BJ (cell line): Measurements from ENCODE around the gene TEX10. TPM values are rescaled to one million over a fixed set of nuclear protein-coding genes. Genes with fewer than 3 reads are reported as not detected.

Source experiments
- CTCF ChIA-PET: fragments of 350-600 bp; formaldehyde crosslinking; extraction: SDS; loops from one replicate; lab custom pipeline; 2021; ENCODE audit warnings: antibody characterized with exemption, inconsistent platforms; lab: Yijun Ruan, JAX
- POLR2A ChIA-PET: fragments of 300-600 bp; sonication (Branson Sonifier 250); formaldehyde crosslinking; extraction: SDS; loops from one replicate; lab custom pipeline; 2021; ENCODE audit warnings: antibody characterized with exemption; lab: Charles Lee
- DNase-seq: peaks from one replicate; pipeline ENCODE4 v3.0.0-alpha.2; 2011; ENCODE audit warnings: low read depth
- H3K27me3 ChIP-seq: 2 replicates; pipeline ENCODE4 v1.6.0; 2011; ENCODE audit warnings: low read length; ENCODE audit not compliant: control insufficient read depth, insufficient read depth
- H3K36me3 ChIP-seq: 2 replicates; pipeline ENCODE4 v1.5.1; 2011; ENCODE audit warnings: low read length; ENCODE audit not compliant: control insufficient read depth, insufficient read depth
- H3K4me3 ChIP-seq: 2 replicates; pipeline ENCODE4 v1.5.1; 2011; ENCODE audit warnings: low read depth, mild to moderate bottlenecking, control low read depth, low read length
- polyA plus RNA-seq: library from polyadenylated mRNA; depleted of rRNA; stranded (reverse); fragments of >200 nt; gene quantifications from 2 replicates; pipeline ENCODE4 v1.2.3, GENCODE V29; 2011
- TF ChIP-seq, protein P1 (sequence below): IDR thresholded peaks from 2 replicates; pipeline ENCODE4 v1.5.1; 2011; ENCODE audit warnings: low read depth, mild to moderate bottlenecking, control low read depth, inconsistent platforms, low read length, moderate library complexity; ENCODE audit not compliant: insufficient read depth

TEX10 gene
- polyA plus RNA-seq, 1 experiment = 12.8 TPM

DNA sequence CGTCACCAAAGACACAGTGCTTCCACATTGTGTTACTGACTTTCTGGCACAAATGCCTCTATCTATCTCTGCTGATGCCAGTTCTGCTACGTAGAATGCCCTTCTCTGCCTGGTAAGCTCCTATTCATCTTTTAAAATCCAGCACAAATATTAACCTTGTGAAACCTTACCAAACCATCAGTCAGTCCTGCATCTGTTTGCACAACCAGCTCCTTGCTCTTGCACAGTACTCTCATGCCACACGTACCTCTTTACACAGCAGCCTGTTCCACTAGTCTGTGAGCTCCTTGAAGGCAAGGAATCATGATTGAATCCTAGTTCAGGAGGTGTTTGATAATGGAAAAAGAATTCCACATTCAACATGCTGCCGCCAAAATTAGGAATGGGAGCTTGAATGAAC is 56.3 kb downstream of the TEX10 start:
- no peak for DNase-seq
- ChIA-PET POLR2A (no interaction called here), CTCF (interaction anchor here (0.8 to 1.7 kb wide), 4 partner anchors 9 to 1113 kb away, joined by 3 to 6 read pairs (median 4); no protein-coding TSS in a partner anchor)
- Histone ChIP-seq H3K36me3 (peaks cover 15% of the 10 kb centered on the region), H3K27me3 (no peaks in the 10 kb centered on the region), H3K4me3 (no peak overlapping the region)
- TF ChIP-seq, protein P1, sequence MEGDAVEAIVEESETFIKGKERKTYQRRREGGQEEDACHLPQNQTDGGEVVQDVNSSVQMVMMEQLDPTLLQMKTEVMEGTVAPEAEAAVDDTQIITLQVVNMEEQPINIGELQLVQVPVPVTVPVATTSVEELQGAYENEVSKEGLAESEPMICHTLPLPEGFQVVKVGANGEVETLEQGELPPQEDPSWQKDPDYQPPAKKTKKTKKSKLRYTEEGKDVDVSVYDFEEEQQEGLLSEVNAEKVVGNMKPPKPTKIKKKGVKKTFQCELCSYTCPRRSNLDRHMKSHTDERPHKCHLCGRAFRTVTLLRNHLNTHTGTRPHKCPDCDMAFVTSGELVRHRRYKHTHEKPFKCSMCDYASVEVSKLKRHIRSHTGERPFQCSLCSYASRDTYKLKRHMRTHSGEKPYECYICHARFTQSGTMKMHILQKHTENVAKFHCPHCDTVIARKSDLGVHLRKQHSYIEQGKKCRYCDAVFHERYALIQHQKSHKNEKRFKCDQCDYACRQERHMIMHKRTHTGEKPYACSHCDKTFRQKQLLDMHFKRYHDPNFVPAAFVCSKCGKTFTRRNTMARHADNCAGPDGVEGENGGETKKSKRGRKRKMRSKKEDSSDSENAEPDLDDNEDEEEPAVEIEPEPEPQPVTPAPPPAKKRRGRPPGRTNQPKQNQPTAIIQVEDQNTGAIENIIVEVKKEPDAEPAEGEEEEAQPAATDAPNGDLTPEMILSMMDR = no peak

DNA sequence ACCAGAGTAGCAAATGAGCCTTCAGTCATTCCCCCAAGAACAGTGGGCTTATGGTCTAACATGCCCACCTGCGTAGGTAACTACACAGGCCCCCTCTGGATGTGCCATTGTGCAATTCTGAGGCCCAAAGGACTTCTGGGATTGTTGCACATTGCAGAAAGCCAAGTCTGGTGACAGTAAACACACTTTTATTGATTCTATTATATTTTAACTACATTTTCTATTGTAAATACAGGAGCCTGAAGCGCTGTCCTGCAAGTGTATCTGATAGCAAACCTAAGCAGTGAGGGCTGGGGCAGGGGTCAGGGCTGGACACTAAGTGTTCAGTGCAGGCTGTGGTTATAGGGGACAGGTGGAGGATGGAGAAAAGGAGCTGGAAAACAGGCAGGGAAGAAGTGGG is 57.5 kb downstream of the TEX10 start:
- TF ChIP-seq, protein P1 = no peak
- H3K27me3 ChIP-seq = no peaks in the 10 kb centered on the region
- H3K36me3 ChIP-seq = peaks cover 13% of the 10 kb centered on the region
- no peak overlapping the region for H3K4me3 ChIP-seq
- CTCF ChIA-PET = interaction anchor here (1.7 kb wide), 1 partner anchor 10 kb away, joined by 3 read pairs; no protein-coding TSS in a partner anchor
- POLR2A ChIA-PET = no interaction called here
- no peak for DNase-seq

DNA sequence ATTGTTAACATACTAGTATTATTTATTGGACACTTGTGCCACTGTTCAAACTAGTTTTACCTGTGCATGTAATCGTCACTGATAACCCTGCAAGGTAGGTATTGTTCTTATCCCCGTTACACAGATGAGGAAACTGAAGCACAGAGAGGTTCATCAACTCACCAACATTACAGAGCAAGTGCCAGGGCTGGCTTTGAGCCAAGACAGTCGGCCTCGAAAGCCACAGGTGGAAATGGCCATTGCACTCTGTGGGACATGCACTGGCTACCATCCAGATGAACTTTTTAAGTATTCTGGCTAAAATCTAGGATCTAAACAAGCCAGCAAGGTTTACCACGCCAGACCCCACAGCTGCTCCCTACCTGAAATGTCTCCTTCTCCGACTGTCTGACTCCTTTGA is 57.9 kb downstream of the TEX10 start:
- POLR2A ChIA-PET = no interaction called here
- CTCF ChIA-PET = no interaction called here
- Histone ChIP-seq H3K36me3 (peaks cover 13% of the 10 kb centered on the region), H3K4me3 (no peak overlapping the region), H3K27me3 (no peaks in the 10 kb centered on the region)
- DNase-seq = no peak
- TF ChIP-seq, protein P1 = no peak

DNA sequence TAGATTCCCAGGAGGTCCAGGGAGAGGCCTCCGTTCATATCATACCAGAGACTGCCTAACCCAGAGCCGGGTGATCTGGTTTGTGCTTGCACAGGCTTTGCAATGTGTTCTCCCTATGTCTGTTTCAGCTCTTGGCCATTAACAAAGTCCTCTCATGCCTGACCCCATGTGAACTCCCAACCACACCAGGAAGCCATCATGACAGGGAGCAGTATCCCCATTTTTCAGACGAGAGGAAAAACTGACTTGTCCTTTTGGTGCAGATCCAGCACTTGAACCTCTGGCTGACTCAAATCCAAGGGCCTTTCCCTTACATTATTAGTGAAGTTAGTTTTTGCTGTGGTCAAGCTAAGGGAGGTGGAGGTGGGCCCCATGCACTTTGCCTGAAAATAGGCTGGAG is 58.4 kb downstream of the TEX10 start:
- POLR2A ChIA-PET = no interaction called here
- Histone ChIP-seq H3K27me3 (no peaks in the 10 kb centered on the region), H3K36me3 (peaks cover 13% of the 10 kb centered on the region), H3K4me3 (no peak overlapping the region)
- CTCF ChIA-PET = no interaction called here
- TF ChIP-seq, protein P1 = no peak
- DNase-seq = no peak

DNA sequence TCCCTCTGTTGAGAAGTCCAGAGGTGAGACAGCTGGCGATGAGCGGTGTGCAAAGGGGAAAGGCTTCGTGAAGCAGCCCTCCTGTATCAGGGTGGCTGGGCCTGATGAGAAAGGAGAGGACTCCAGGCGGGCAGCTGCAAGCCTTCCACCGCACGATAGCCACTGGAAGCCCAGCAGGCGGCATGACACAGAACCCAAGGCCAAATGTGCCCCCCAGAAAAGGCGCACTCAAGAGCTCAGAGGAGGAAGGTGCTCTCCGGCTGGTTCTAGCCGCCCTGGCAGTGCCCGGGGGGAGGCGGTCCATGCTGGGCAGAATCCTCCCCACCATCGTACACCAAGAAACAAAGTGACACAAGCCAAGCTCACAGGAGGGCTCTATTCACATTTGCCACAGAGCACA is 60.3 kb downstream of the TEX10 start:
- ChIA-PET POLR2A (no interaction called here), CTCF (interaction anchor here (1.7 kb wide), 1 partner anchor 15 kb away, joined by 4 read pairs; no protein-coding TSS in a partner anchor)
- Histone ChIP-seq H3K36me3 (peaks cover 12% of the 10 kb centered on the region), H3K4me3 (no peak overlapping the region), H3K27me3 (no peaks in the 10 kb centered on the region)
- TF ChIP-seq, protein P1 = no peak
- no peak for DNase-seq
